Mesendoderm (in vitro differentiated cells): ENCODE results near the gene CDC16.
"Not testable (repeated sequence)": the region's sequence is repeated elsewhere in the genome, so short reads cannot be mapped to it uniquely, and the experiment has no call there.

Source experiments
- DNase-seq: peaks from one replicate; pipeline ENCODE4 v3.0.0; 2013
- H2AK5ac ChIP-seq: 2 replicates; pipeline ENCODE4 v1.6.1; 2013; ENCODE audit warnings: low read length, inconsistent platforms
- H2BK120ac ChIP-seq: 2 replicates; pipeline ENCODE4 v1.6.1; 2013; ENCODE audit warnings: low read depth, mild to moderate bottlenecking, low read length, moderate library complexity, mixed read lengths
- H2BK15ac ChIP-seq: replicated peaks from 2 replicates; pipeline ENCODE4 v1.6.1; 2013; ENCODE audit warnings: low read depth, mild to moderate bottlenecking, moderate library complexity
- H2BK5ac ChIP-seq: 2 replicates; pipeline ENCODE4 v1.6.1; 2013; ENCODE audit warnings: low read length, inconsistent platforms
- H3K18ac ChIP-seq: 2 replicates; pipeline ENCODE4 v1.6.1; 2013; ENCODE audit warnings: mild to moderate bottlenecking, low read length, mixed read lengths
- H3K23ac ChIP-seq: one replicate; pipeline ENCODE4 v1.6.1; 2013; ENCODE audit warnings: low read length
- H3K27ac ChIP-seq: 2 replicates; pipeline ENCODE4 v1.5.1; 2013; ENCODE audit warnings: low read depth, mild to moderate bottlenecking, inconsistent platforms, low read length, moderate library complexity
- H3K27me3 ChIP-seq: 2 replicates; pipeline ENCODE4 v1.6.1; 2013; ENCODE audit warnings: low read length, control low read depth, mild to moderate bottlenecking, inconsistent platforms; ENCODE audit not compliant: insufficient read depth, poor library complexity
- H3K36me3 ChIP-seq: 2 replicates; pipeline ENCODE4 v1.6.1; 2013; ENCODE audit warnings: low read length, inconsistent platforms; ENCODE audit not compliant: control insufficient read depth, insufficient read depth
- H3K4ac ChIP-seq: one replicate; pipeline ENCODE4 v1.6.1; 2013; ENCODE audit warnings: low read depth, mild to moderate bottlenecking, low read length, moderate library complexity
- H3K4me1 ChIP-seq: 2 replicates; pipeline ENCODE4 v1.6.1; 2013; ENCODE audit warnings: low read depth, low read length, inconsistent platforms; ENCODE audit not compliant: control insufficient read depth
- H3K4me2 ChIP-seq: 2 replicates; pipeline ENCODE4 v1.6.1; 2013; ENCODE audit warnings: low read length
- H3K4me3 ChIP-seq: 2 replicates; pipeline ENCODE4 v1.5.1; 2013; ENCODE audit warnings: mild to moderate bottlenecking, low read length
- H3K56ac ChIP-seq: one replicate; pipeline ENCODE4 v1.6.1; 2013; ENCODE audit warnings: low read length
- H3K79me1 ChIP-seq: 2 replicates; pipeline ENCODE4 v1.6.1; 2013; ENCODE audit warnings: low read length, inconsistent platforms
- H3K79me2 ChIP-seq: 2 replicates; pipeline ENCODE4 v1.6.1; 2013; ENCODE audit warnings: mild to moderate bottlenecking, low read length; ENCODE audit not compliant: control insufficient read depth, insufficient read depth
- H3K9ac ChIP-seq: 2 replicates; pipeline ENCODE4 v1.6.1; 2013; ENCODE audit warnings: low read length, inconsistent platforms
- H4K5ac ChIP-seq: one replicate; pipeline ENCODE4 v1.6.1; 2013; ENCODE audit warnings: low read length
- H4K8ac ChIP-seq: one replicate; pipeline ENCODE4 v1.6.1; 2013; ENCODE audit warnings: low read depth, mild to moderate bottlenecking, control low read depth, low read length, moderate library complexity
- WGBS: extraction: QIAGEN DNeasy Blood & Tissue Kit; methylation state at CpG from one replicate; pipeline ENCODE4 v1.1.7; 2013; ENCODE audit warnings: low lambda C conversion rate, missing lambda C conversion rate; ENCODE audit not compliant: insufficient coverage; ENCODE audit errors: extremely low coverage; 5-methylcytosine and 5-hydroxymethylcytosine counted together

The CDC16 gene

GRCh38 chr13:114199526-114199925 lies 35.2 kb upstream of the CDC16 start:
- not testable (repeated sequence) for H3K79me1 ChIP-seq, H2BK15ac ChIP-seq, H2AK5ac ChIP-seq

GRCh38 chr13:114199954-114200353 lies 34.7 kb upstream of the CDC16 start:
- no peak for DNase-seq

More at GRCh38 chr13:114199526-114199925, 35.2 kb upstream of the CDC16 start:
- H3K27ac ChIP-seq, H4K5ac ChIP-seq, H2BK120ac ChIP-seq, DNase-seq, H3K79me2 ChIP-seq, H3K4me3 ChIP-seq, H3K9ac ChIP-seq, H3K4me2 ChIP-seq, H3K18ac ChIP-seq, H2BK5ac ChIP-seq, H3K36me3 ChIP-seq, H3K23ac ChIP-seq, H3K56ac ChIP-seq, H3K4ac ChIP-seq, H3K27me3 ChIP-seq, H3K4me1 ChIP-seq, H4K8ac ChIP-seq: not testable (repeated sequence)
- no CpG with 5 or more reads among the region's 75 CpGs for WGBS

GRCh38 chr13:114200399-114200911 lies 34.2 kb upstream of the CDC16 start:
- Histone ChIP-seq H4K5ac (no peak overlapping the region), H3K23ac (no peak overlapping the region), H2BK120ac (no peak overlapping the region), H3K4me1 (peaks cover 5% of the 10 kb centered on the region), H2BK5ac (no peak overlapping the region), H3K27me3 (no peaks in the 10 kb centered on the region), H2AK5ac (no peak overlapping the region), H3K4me2 (no peak overlapping the region), H3K9ac (no peak overlapping the region), H3K36me3 (no peaks in the 10 kb centered on the region), H2BK15ac (no peak overlapping the region), H3K4me3 (no peak overlapping the region), H3K4ac (no peak overlapping the region), H4K8ac (no peak overlapping the region), H3K79me1 (no peaks in the 10 kb centered on the region), H3K18ac (no peak overlapping the region), H3K56ac (no peak overlapping the region), H3K79me2 (no peaks in the 10 kb centered on the region), H3K27ac (no peak overlapping the region)
- DNase-seq = no peak
- no CpG with 5 or more reads among the region's 18 CpGs for WGBS

More at GRCh38 chr13:114199954-114200353, 34.7 kb upstream of the CDC16 start:
- H4K8ac ChIP-seq = no peak overlapping the region
- WGBS = no CpG with 5 or more reads among the region's 42 CpGs
- H3K79me2 ChIP-seq = no peaks in the 10 kb centered on the region
- no peak overlapping the region for H3K9ac ChIP-seq
- H2BK5ac ChIP-seq = no peak overlapping the region
- H3K4me1 ChIP-seq = peaks cover 5% of the 10 kb centered on the region
- no peak overlapping the region for H3K23ac ChIP-seq
- no peaks in the 10 kb centered on the region for H3K36me3 ChIP-seq
- no peak overlapping the region for H2BK15ac ChIP-seq
- H2AK5ac ChIP-seq = no peak overlapping the region
- no peak overlapping the region for H3K4ac ChIP-seq
- no peak overlapping the region for H3K4me2 ChIP-seq
- H3K56ac ChIP-seq = no peak overlapping the region
- H3K18ac ChIP-seq = no peak overlapping the region
- H3K79me1 ChIP-seq = no peaks in the 10 kb centered on the region
- no peak overlapping the region for H3K4me3 ChIP-seq
- H3K27ac ChIP-seq = no peak overlapping the region
- H4K5ac ChIP-seq = no peak overlapping the region
- H2BK120ac ChIP-seq = no peak overlapping the region
- H3K27me3 ChIP-seq = no peaks in the 10 kb centered on the region

GRCh38 chr13:114202581-114202980 lies 32.1 kb upstream of the CDC16 start:
- no peak overlapping the region for H2BK120ac ChIP-seq
- H3K4me1 ChIP-seq = no peaks in the 10 kb centered on the region
- H3K27me3 ChIP-seq = no peaks in the 10 kb centered on the region
- H2BK5ac ChIP-seq = no peak overlapping the region
- WGBS = no CpG with 5 or more reads among the region's 6 CpGs
- H3K18ac ChIP-seq = no peak overlapping the region
- no peak overlapping the region for H3K4me3 ChIP-seq
- no peak overlapping the region for H3K4ac ChIP-seq
- no peak overlapping the region for H3K27ac ChIP-seq
- no peak overlapping the region for H3K56ac ChIP-seq
- H4K5ac ChIP-seq = no peak overlapping the region
- H3K23ac ChIP-seq = no peak overlapping the region
- H3K36me3 ChIP-seq = no peaks in the 10 kb centered on the region
- H3K9ac ChIP-seq = no peak overlapping the region
- H2AK5ac ChIP-seq = no peak overlapping the region
- no peaks in the 10 kb centered on the region for H3K79me1 ChIP-seq
- no peak overlapping the region for H4K8ac ChIP-seq
- no peak overlapping the region for H2BK15ac ChIP-seq
- H3K4me2 ChIP-seq = no peak overlapping the region
- no peak for DNase-seq
- H3K79me2 ChIP-seq = no peaks in the 10 kb centered on the region

- H3K23ac ChIP-seq = no peak overlapping the region
- no peak overlapping the region for H3K4me3 ChIP-seq
- no peak overlapping the region for H4K5ac ChIP-seq
- no peak overlapping the region for H3K56ac ChIP-seq
- H3K9ac ChIP-seq = no peak overlapping the region
- no peak overlapping the region for H3K4ac ChIP-seq
- H3K18ac ChIP-seq = no peak overlapping the region
- H2AK5ac ChIP-seq = no peak overlapping the region
- H2BK120ac ChIP-seq = no peak overlapping the region
- no peaks in the 10 kb centered on the region for H3K4me1 ChIP-seq
- H3K36me3 ChIP-seq = no peaks in the 10 kb centered on the region
- WGBS = no CpG with 5 or more reads among the region's 4 CpGs
- DNase-seq = no peak
- H3K27ac ChIP-seq = no peak overlapping the region
- H3K4me2 ChIP-seq = no peak overlapping the region
- H2BK15ac ChIP-seq = no peak overlapping the region
- no peak overlapping the region for H2BK5ac ChIP-seq
- H3K79me2 ChIP-seq = no peaks in the 10 kb centered on the region
- no peak overlapping the region for H4K8ac ChIP-seq
- no peaks in the 10 kb centered on the region for H3K27me3 ChIP-seq
- no peaks in the 10 kb centered on the region for H3K79me1 ChIP-seq
These were observed 31.2 kb upstream of the CDC16 start for GRCh38 chr13:114203536-114203935.

GRCh38 chr13:114204894-114205293 lies 29.8 kb upstream of the CDC16 start:
- no peaks in the 10 kb centered on the region for H3K4me1 ChIP-seq
- no peak overlapping the region for H2AK5ac ChIP-seq
- H3K23ac ChIP-seq = no peak overlapping the region
- H3K79me2 ChIP-seq = no peaks in the 10 kb centered on the region
- no peaks in the 10 kb centered on the region for H3K36me3 ChIP-seq
- no CpG with 5 or more reads among the region's 4 CpGs for WGBS
- H3K4me2 ChIP-seq = no peak overlapping the region
- H2BK120ac ChIP-seq = no peak overlapping the region
- no peak overlapping the region for H3K56ac ChIP-seq
- H4K8ac ChIP-seq = no peak overlapping the region
- no peak overlapping the region for H3K4ac ChIP-seq
- H3K27me3 ChIP-seq = no peaks in the 10 kb centered on the region
- no peak overlapping the region for H3K9ac ChIP-seq
- no peak for DNase-seq
- no peak overlapping the region for H3K4me3 ChIP-seq
- H3K27ac ChIP-seq = no peak overlapping the region
- no peaks in the 10 kb centered on the region for H3K79me1 ChIP-seq
- no peak overlapping the region for H2BK15ac ChIP-seq
- H2BK5ac ChIP-seq = no peak overlapping the region
- no peak overlapping the region for H3K18ac ChIP-seq
- H4K5ac ChIP-seq = no peak overlapping the region
